PFSK-1 (cell line): ENCODE measurements around the gene CRB2.

Experiments used
- POLR2AphosphoS5 ChIP-seq: IDR thresholded peaks from 2 replicates; pipeline ENCODE4 v1.6.1; 2012; ENCODE audit warnings: low read depth, mild to moderate bottlenecking, control low read depth, low read length, moderate library complexity
- SIN3A ChIP-seq: IDR thresholded peaks from 2 replicates; pipeline ENCODE4 v1.6.1; 2012; ENCODE audit warnings: mild to moderate bottlenecking, low read length, moderate library complexity, borderline replicate concordance; ENCODE audit not compliant: insufficient read depth
- TF ChIP-seq, protein P1 (sequence below), 2 experiments: IDR thresholded peaks; 2 replicates each; pipeline versions ENCODE4 v1.6.1 to v1.8.0; 2011 to 2012; ENCODE audit warnings: low read depth in 2 of 2, low read length in 2 of 2, control low read depth in 1 of 2, inconsistent platforms in 1 of 2, mild to moderate bottlenecking in 1 of 2, moderate library complexity in 1 of 2; ENCODE audit not compliant: insufficient read depth in 1 of 2

DNA sequence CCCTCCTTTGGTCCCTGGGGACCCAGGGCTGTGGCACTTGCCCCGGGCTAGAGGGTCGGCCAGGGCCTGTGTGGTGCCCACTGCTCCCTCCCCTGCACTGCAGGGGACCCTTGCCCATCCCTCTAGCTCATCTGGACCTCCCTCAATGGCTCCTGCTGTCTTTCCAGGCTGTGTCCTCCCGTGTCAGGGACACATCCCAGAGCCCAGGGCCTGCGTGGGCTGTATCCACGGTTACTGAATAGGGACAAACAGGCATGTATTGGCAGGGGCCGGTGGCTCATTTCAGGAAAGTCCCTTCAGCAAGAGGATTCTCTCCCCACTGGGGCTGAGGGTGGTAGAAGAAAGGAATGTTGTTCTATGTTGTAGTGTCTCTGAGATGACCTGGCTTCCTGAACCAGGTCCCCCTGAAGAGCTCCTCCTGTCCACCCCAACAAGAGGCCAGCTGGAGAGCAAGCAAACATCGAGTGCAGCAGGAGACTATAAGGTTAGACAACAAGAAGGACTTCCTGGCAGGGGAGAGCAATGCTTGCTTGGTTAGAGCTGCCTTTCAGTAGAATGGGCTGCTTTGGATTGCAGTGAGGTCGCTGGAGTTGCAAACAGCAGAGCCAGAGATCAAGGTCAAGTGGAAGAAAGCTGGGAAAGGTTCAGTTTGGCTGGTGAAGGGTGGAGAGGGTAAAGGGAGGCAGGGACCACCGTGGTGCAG lies 1.0 kb upstream of the CRB2 start:
- TF ChIP-seq POLR2AphosphoS5 (no peak), SIN3A (no peak)
- TF ChIP-seq, protein P1, sequence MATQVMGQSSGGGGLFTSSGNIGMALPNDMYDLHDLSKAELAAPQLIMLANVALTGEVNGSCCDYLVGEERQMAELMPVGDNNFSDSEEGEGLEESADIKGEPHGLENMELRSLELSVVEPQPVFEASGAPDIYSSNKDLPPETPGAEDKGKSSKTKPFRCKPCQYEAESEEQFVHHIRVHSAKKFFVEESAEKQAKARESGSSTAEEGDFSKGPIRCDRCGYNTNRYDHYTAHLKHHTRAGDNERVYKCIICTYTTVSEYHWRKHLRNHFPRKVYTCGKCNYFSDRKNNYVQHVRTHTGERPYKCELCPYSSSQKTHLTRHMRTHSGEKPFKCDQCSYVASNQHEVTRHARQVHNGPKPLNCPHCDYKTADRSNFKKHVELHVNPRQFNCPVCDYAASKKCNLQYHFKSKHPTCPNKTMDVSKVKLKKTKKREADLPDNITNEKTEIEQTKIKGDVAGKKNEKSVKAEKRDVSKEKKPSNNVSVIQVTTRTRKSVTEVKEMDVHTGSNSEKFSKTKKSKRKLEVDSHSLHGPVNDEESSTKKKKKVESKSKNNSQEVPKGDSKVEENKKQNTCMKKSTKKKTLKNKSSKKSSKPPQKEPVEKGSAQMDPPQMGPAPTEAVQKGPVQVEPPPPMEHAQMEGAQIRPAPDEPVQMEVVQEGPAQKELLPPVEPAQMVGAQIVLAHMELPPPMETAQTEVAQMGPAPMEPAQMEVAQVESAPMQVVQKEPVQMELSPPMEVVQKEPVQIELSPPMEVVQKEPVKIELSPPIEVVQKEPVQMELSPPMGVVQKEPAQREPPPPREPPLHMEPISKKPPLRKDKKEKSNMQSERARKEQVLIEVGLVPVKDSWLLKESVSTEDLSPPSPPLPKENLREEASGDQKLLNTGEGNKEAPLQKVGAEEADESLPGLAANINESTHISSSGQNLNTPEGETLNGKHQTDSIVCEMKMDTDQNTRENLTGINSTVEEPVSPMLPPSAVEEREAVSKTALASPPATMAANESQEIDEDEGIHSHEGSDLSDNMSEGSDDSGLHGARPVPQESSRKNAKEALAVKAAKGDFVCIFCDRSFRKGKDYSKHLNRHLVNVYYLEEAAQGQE (IDR thresholded peaks at IDR 0.05; ENCODE audit: insufficient read depth in 1 of 2, low read depth in 2 of 2, low read length in 2 of 2), result no peak
